ENCODE measurements around the gene LHFPL3.

LHFPL3 gene

GRCh38 chr7:104434129-104434528, 105.7 kb downstream of the LHFPL3 start:
- TF ChIP-seq, protein P1, sequence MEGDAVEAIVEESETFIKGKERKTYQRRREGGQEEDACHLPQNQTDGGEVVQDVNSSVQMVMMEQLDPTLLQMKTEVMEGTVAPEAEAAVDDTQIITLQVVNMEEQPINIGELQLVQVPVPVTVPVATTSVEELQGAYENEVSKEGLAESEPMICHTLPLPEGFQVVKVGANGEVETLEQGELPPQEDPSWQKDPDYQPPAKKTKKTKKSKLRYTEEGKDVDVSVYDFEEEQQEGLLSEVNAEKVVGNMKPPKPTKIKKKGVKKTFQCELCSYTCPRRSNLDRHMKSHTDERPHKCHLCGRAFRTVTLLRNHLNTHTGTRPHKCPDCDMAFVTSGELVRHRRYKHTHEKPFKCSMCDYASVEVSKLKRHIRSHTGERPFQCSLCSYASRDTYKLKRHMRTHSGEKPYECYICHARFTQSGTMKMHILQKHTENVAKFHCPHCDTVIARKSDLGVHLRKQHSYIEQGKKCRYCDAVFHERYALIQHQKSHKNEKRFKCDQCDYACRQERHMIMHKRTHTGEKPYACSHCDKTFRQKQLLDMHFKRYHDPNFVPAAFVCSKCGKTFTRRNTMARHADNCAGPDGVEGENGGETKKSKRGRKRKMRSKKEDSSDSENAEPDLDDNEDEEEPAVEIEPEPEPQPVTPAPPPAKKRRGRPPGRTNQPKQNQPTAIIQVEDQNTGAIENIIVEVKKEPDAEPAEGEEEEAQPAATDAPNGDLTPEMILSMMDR (IDR thresholded peaks at IDR 0.05; ENCODE audit: insufficient read depth, missing control alignments), result no peak
- DNase-seq (ENCODE audit: insufficient read length, low spot score) (no peak), FAIRE-seq (no peak)

GRCh38 chr7:104442481-104442880, 114.1 kb downstream of the LHFPL3 start:
- DNase-seq (ENCODE audit: insufficient read length, low spot score) (no peak), FAIRE-seq (no peak)
- TF ChIP-seq, protein P1 (IDR thresholded peaks at IDR 0.05; ENCODE audit: insufficient read depth, missing control alignments), result no peak

DNA sequence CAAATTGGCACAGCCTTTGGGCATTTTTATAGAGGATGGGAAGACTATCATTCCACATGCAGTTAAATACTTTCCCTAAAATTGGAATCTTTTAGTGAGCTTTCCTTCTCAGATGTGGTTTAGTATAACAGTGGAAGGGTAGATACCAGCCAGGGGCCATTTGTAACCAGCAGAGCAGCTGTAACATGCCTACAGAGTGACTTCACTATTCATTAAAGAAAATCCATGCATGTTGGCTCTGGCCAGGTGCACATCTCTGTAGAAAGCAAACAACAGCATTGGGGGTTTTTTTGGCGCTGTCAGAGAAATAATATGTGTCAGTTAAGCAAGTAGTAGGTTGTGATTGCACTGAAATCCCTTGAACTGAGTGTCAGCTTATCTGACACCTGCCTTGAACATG, 115.6 kb downstream of the LHFPL3 start:
- FAIRE-seq (no peak), DNase-seq (ENCODE audit: insufficient read length, low spot score) (no peak)
- TF ChIP-seq, protein P1 (IDR thresholded peaks at IDR 0.05; ENCODE audit: insufficient read depth, missing control alignments), result no peak

GRCh38 chr7:104445393-104445792, 117.0 kb downstream of the LHFPL3 start:
- FAIRE-seq (no peak), DNase-seq (ENCODE audit: insufficient read length, low spot score) (no peak)
- TF ChIP-seq, protein P1 (IDR thresholded peaks at IDR 0.05; ENCODE audit: insufficient read depth, missing control alignments), result no peak

- TF ChIP-seq, protein P1 (IDR thresholded peaks at IDR 0.05; ENCODE audit: insufficient read depth, missing control alignments), result no peak
Measured at GRCh38 chr7:104450861-104451260, 122.5 kb downstream of the LHFPL3 start.

GRCh38 chr7:104453190-104453589, 124.8 kb downstream of the LHFPL3 start:
- FAIRE-seq (no peak), DNase-seq (ENCODE audit: insufficient read length, low spot score) (no peak)
- TF ChIP-seq, protein P1 (IDR thresholded peaks at IDR 0.05; ENCODE audit: insufficient read depth, missing control alignments), result no peak

More at GRCh38 chr7:104450861-104451260, 122.5 kb downstream of the LHFPL3 start:
- DNase-seq (ENCODE audit: insufficient read length, low spot score) (no peak), FAIRE-seq (no peak)

DNA sequence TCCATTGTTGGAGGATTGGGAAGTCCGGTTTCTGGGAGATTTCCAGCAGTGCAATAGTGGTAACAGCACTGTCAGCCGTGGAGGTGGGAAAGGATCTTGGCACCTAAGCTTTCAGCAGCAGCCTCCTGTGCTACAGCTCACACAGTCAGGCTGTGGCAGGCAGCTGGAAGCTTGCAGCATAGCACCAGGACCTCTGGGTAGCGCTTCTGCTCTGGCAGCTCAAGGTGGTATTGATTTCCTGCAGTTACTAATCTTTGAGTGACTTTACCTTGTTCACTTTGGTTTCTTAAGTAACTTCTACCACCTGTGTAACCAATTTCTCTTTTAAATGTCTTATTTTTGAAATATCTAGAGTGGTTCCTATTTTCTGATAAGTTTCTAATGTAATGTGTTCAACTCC, 130.5 kb downstream of the LHFPL3 start:
- FAIRE-seq, result no peak
- TF ChIP-seq, protein P1 (IDR thresholded peaks at IDR 0.05; ENCODE audit: insufficient read depth, missing control alignments), result no peak
- DNase-seq (ENCODE audit: insufficient read length, low spot score), result no peak
